ENCODE results near the gene SH2D4B.

The SH2D4B gene

DNA sequence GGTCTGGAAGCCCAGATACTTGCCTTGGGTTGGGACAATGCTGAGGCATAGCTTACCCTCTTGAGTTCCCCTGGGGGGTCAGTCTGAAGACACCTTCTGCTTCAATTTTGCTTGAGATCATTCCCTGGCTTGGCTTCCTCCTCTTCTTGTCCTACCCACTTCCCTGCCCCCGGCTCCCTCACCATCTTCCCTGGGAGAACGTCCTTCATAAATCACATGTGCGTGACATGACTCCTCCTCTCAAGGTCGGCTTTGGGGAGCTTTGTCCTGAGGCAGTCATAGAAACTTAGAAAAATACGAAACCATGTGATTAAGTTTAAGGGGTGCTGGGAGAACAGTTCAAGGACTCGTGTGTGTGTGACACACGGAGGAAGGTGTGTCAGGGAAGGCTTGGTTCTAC is 122.6 kb downstream of the SH2D4B start:
- no peak for DNase-seq (ENCODE audit: low spot score)
- in situ Hi-C loops (cut with MboI; ENCODE audit: low pct_unique_long_range_greater_than_20kb, low sequenced_read_pairs, unreplicated experiment): no loop called here
- TF ChIP-seq, protein P1, sequence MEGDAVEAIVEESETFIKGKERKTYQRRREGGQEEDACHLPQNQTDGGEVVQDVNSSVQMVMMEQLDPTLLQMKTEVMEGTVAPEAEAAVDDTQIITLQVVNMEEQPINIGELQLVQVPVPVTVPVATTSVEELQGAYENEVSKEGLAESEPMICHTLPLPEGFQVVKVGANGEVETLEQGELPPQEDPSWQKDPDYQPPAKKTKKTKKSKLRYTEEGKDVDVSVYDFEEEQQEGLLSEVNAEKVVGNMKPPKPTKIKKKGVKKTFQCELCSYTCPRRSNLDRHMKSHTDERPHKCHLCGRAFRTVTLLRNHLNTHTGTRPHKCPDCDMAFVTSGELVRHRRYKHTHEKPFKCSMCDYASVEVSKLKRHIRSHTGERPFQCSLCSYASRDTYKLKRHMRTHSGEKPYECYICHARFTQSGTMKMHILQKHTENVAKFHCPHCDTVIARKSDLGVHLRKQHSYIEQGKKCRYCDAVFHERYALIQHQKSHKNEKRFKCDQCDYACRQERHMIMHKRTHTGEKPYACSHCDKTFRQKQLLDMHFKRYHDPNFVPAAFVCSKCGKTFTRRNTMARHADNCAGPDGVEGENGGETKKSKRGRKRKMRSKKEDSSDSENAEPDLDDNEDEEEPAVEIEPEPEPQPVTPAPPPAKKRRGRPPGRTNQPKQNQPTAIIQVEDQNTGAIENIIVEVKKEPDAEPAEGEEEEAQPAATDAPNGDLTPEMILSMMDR (IDR thresholded peaks at IDR 0.05; ENCODE audit: extremely low read depth, insufficient read depth, missing control alignments): no peak

GRCh38 chr10:80660736-80661135 is 123.0 kb downstream of the SH2D4B start:
- DNase-seq (ENCODE audit: low spot score): no peak
- in situ Hi-C loops (cut with MboI; ENCODE audit: low pct_unique_long_range_greater_than_20kb, low sequenced_read_pairs, unreplicated experiment): no loop called here
- TF ChIP-seq, protein P1 (IDR thresholded peaks at IDR 0.05; ENCODE audit: extremely low read depth, insufficient read depth, missing control alignments): no peak

- in situ Hi-C loops (cut with MboI; ENCODE audit: low pct_unique_long_range_greater_than_20kb, low sequenced_read_pairs, unreplicated experiment): no loop called here
- TF ChIP-seq, protein P1 (IDR thresholded peaks at IDR 0.05; ENCODE audit: extremely low read depth, insufficient read depth, missing control alignments): no peak
- DNase-seq (ENCODE audit: low spot score): no peak
Observed at GRCh38 chr10:80661526-80661925, 123.8 kb downstream of the SH2D4B start.

- TF ChIP-seq, protein P1 (IDR thresholded peaks at IDR 0.05; ENCODE audit: extremely low read depth, insufficient read depth, missing control alignments): peak; percentile 91
- in situ Hi-C loops (cut with MboI; ENCODE audit: low pct_unique_long_range_greater_than_20kb, low sequenced_read_pairs, unreplicated experiment): no loop called here
- DNase-seq (ENCODE audit: low spot score): peak; percentile 64
Observed at GRCh38 chr10:80662429-80663261, 124.9 kb downstream of the SH2D4B start.

GRCh38 chr10:80664071-80664680 is 126.5 kb downstream of the SH2D4B start:
- in situ Hi-C loops (cut with MboI; ENCODE audit: low pct_unique_long_range_greater_than_20kb, low sequenced_read_pairs, unreplicated experiment): no loop called here
- TF ChIP-seq, protein P1 (IDR thresholded peaks at IDR 0.05; ENCODE audit: extremely low read depth, insufficient read depth, missing control alignments): peak; percentile 80
- peak; percentile 56 for DNase-seq (ENCODE audit: low spot score)

DNA sequence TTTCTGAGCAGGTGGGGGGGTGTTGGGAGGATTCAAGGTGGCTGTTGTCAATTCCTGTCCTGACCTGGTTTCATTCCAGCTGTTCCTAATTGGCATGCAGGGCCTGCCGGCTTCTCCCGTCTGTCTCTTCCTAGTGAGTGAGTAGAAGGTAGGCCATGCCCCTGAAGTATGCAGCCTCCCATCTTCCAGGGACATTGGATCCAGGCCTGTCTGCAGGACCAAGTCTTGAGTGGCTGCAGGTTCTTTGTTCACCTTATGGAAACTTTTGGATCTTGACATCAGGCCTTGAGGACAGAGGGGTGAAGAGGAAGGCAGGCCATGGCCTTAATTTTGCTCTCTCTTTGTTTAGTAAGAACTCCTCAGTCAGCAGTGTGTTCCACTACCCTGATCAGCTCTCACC is 131.8 kb downstream of the SH2D4B start:
- in situ Hi-C loops (cut with MboI; ENCODE audit: low pct_unique_long_range_greater_than_20kb, low sequenced_read_pairs, unreplicated experiment): no loop called here
- TF ChIP-seq, protein P1 (IDR thresholded peaks at IDR 0.05; ENCODE audit: extremely low read depth, insufficient read depth, missing control alignments): no peak
- no peak for DNase-seq (ENCODE audit: low spot score)
